Endodermal cell (in vitro differentiated cells): ENCODE data around the gene NRG2. TPM values are rescaled to one million over a fixed set of nuclear protein-coding genes. Genes with fewer than 3 reads are reported as not detected.

Source experiments
- DNase-seq: peaks from one replicate; pipeline ENCODE4 v3.0.0-alpha.2; 2017
- H3K27ac ChIP-seq: 2 replicates; pipeline ENCODE4 v1.5.1; 2013; ENCODE audit warnings: mild to moderate bottlenecking, low read depth, low read length, moderate library complexity
- H3K27me3 ChIP-seq: 2 replicates; pipeline ENCODE4 v1.6.1; 2013; ENCODE audit warnings: mild to moderate bottlenecking, low read length, moderate library complexity; ENCODE audit not compliant: insufficient read depth, control insufficient read depth, poor library complexity, severe bottlenecking
- H3K36me3 ChIP-seq: 2 replicates; pipeline ENCODE4 v1.7.0; 2013; ENCODE audit warnings: mild to moderate bottlenecking, low read length, moderate library complexity; ENCODE audit not compliant: control insufficient read depth, insufficient read depth
- H3K4me1 ChIP-seq: one replicate; pipeline ENCODE4 v1.7.0; 2013; ENCODE audit warnings: low read length; ENCODE audit not compliant: control insufficient read depth, insufficient read depth
- H3K4me3 ChIP-seq: 2 replicates; pipeline ENCODE4 v1.5.1; 2013; ENCODE audit warnings: mild to moderate bottlenecking, low read length, moderate library complexity
- H3K9ac ChIP-seq: 2 replicates; pipeline ENCODE4 v1.6.1; 2013; ENCODE audit warnings: mild to moderate bottlenecking, low read length, moderate library complexity; ENCODE audit not compliant: poor library complexity, severe bottlenecking; ENCODE audit errors: extremely low read depth
- H3K9me3 ChIP-seq: 2 replicates; pipeline ENCODE4 v1.6.1; 2013; ENCODE audit warnings: mild to moderate bottlenecking, low read length, moderate library complexity; ENCODE audit not compliant: control insufficient read depth
- H3K27ac Mint-ChIP-seq: 2 replicates; pipeline ENCODE4 v1.8.0; 2020; ENCODE audit warnings: mixed read lengths
- H3K27me3 Mint-ChIP-seq: 2 replicates; pipeline ENCODE4 v1.8.0; 2021; ENCODE audit warnings: mild to moderate bottlenecking, mixed read lengths; ENCODE audit not compliant: insufficient read depth
- H3K36me3 Mint-ChIP-seq: 2 replicates; pipeline ENCODE4 v1.8.0; 2020; ENCODE audit warnings: low read depth, mixed read lengths
- H3K4me1 Mint-ChIP-seq: 2 replicates; pipeline ENCODE4 v1.8.0; 2020; ENCODE audit warnings: mixed read lengths
- H3K4me3 Mint-ChIP-seq: 2 replicates; pipeline ENCODE4 v1.8.0; 2020; ENCODE audit warnings: mild to moderate bottlenecking, moderate library complexity, mixed read lengths
- H3K9me3 Mint-ChIP-seq: 2 replicates; pipeline ENCODE4 v1.8.0; 2020; ENCODE audit warnings: mild to moderate bottlenecking, mixed read lengths
- WGBS, 2 experiments: methylation state at CpG; one replicate each; pipeline versions ENCODE4 v1.1.5 to v1.1.7; 2013; ENCODE audit warnings: missing lambda C conversion rate in 2 of 2, mixed read lengths in 1 of 2; ENCODE audit not compliant: insufficient coverage in 1 of 2, insufficient read length in 1 of 2; 5-methylcytosine and 5-hydroxymethylcytosine counted together
- total RNA-seq, 2 donors: library from RNA; stranded (reverse); fragmentation: NEBNext Ultra II Directional in 1 of 2; extraction: Animal tissue kit (Norgen Biotek cat#: 25700) in 1 of 2; gene quantifications; 2 replicates in 1 of 2; 3 replicates in 1 of 2; pipeline ENCODE4 v1.2.1, GENCODE V29; 2021
- TF ChIP-seq, protein P1 (sequence below): fragments of 200-600 bp; sonication (generic); conservative IDR thresholded peaks from 2 replicates; pipeline ENCODE4 v1.5.0; 2021; ENCODE audit warnings: antibody characterized with exemption, mild to moderate bottlenecking

NRG2 gene
- total RNA-seq, 2 donors from 2014 or later, result 10.8 to 12.5 TPM

DNA sequence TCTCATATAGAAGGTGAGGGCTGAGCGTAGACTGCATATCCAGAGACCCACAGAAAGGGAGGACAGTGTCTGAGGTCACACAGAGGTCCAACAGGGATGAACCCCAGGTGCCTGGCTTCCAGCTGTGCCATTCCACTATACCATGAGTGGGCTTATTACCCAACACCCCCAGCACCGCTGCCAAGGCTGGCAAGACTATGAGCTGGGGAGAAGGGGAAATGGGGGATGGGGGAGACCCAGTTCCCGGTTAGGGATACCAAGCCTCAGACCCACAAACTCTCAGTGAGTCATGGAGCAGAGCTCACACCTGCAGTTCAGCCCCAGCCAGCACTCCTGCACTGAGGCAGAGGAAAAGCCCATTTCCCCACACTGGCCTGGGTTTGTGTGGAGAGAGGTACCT is 141.1 kb downstream of the NRG2 start:
- H3K27me3 ChIP-seq, result peaks cover 96% of the 10 kb centered on the region
- TF ChIP-seq, protein P1, sequence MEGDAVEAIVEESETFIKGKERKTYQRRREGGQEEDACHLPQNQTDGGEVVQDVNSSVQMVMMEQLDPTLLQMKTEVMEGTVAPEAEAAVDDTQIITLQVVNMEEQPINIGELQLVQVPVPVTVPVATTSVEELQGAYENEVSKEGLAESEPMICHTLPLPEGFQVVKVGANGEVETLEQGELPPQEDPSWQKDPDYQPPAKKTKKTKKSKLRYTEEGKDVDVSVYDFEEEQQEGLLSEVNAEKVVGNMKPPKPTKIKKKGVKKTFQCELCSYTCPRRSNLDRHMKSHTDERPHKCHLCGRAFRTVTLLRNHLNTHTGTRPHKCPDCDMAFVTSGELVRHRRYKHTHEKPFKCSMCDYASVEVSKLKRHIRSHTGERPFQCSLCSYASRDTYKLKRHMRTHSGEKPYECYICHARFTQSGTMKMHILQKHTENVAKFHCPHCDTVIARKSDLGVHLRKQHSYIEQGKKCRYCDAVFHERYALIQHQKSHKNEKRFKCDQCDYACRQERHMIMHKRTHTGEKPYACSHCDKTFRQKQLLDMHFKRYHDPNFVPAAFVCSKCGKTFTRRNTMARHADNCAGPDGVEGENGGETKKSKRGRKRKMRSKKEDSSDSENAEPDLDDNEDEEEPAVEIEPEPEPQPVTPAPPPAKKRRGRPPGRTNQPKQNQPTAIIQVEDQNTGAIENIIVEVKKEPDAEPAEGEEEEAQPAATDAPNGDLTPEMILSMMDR, result no peak

DNA sequence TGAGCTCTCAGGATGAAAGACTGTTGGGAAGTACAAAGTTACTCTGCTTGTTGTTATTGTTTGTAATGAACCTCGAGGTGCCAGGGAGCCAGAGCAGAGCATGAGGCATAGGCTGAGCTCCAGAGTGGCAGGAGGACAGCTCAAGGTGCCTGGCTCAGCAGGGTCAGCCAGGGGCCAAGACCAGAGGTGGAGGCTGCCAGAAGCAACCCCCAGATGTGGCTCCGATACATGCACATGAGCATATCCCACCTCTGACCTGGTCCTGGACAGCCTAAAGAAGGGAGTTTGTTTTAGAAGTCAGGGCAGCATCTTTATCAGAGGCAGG is 141.9 kb downstream of the NRG2 start:
- no peaks in the 10 kb centered on the region for H3K36me3 Mint-ChIP-seq
- DNase-seq, result peak; percentile 18
- peaks cover 78% of the 10 kb centered on the region for H3K27me3 Mint-ChIP-seq
- no peak overlapping the region for H3K4me3 ChIP-seq
- H3K27ac Mint-ChIP-seq, result no peak overlapping the region
- no peak overlapping the region for H3K9ac ChIP-seq
- H3K4me1 Mint-ChIP-seq, result peaks cover 29% of the 10 kb centered on the region
- no peak overlapping the region for H3K4me3 Mint-ChIP-seq
- H3K27ac ChIP-seq, result no peak overlapping the region
- peaks cover 27% of the 10 kb centered on the region for H3K4me1 ChIP-seq
- H3K9me3 ChIP-seq, result no peaks in the 10 kb centered on the region
- no peaks in the 10 kb centered on the region for H3K9me3 Mint-ChIP-seq
- WGBS, 2 experiments, result 89 to 90% methylated on average over 2 of the region's 2 CpGs
- TF ChIP-seq, protein P1, result no peak
- H3K27me3 ChIP-seq, result peaks cover 96% of the 10 kb centered on the region
- H3K36me3 ChIP-seq, result no peaks in the 10 kb centered on the region

More for the DNA sequence above, 141.1 kb downstream of the NRG2 start:
- DNase-seq, result peak; percentile 61
- Mint-ChIP-seq H3K4me3 (no peak overlapping the region), H3K27me3 (peaks cover 70% of the 10 kb centered on the region), H3K36me3 (no peaks in the 10 kb centered on the region), H3K27ac (no peak overlapping the region), H3K4me1 (peaks cover 24% of the 10 kb centered on the region), H3K9me3 (no peaks in the 10 kb centered on the region)
- H3K9ac ChIP-seq, result no peak overlapping the region
- H3K27ac ChIP-seq, result no peak overlapping the region
- no peaks in the 10 kb centered on the region for H3K36me3 ChIP-seq
- 45% methylated on average over 3 of the region's 3 CpGs; no CpG with 5 or more reads in 1 of the 2 experiments for WGBS, 2 experiments
- H3K9me3 ChIP-seq, result no peaks in the 10 kb centered on the region
- H3K4me3 ChIP-seq, result no peak overlapping the region
- peaks cover 24% of the 10 kb centered on the region for H3K4me1 ChIP-seq

DNA sequence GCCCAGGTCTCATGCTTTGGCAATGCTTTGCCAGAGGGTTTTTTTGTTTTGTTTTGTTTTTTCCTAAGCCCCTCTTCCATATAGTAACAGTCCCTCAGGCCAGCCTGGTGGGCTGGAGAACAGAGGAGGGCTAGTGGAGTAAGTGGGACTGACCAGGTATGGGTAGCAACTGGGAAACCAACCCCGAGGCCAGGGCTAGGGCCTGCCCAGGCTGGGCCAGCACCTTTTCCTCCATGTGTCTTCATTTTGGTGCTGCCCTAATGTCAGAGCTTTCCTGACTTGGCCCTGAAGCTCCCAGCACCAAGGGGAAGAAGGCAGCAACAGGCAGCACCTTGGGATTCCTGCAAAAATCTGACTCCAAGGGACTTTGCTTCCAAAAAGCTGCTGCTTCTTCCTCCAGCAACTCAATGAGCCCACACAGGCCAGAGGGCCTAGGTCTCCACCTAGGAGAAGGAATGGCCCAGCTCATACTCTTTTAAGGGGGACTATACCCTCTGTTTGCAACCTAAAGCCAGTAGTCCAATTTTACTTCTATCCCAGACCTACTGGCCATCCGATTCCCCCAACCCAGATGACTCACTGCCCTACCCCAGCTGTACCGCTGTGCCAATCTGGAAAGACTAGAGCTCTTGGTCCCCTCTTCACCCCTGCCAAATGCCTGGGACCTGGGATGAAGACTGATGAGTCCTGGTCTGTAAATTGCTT is 142.4 kb downstream of the NRG2 start:
- H3K9ac ChIP-seq, result no peak overlapping the region
- Mint-ChIP-seq H3K4me3 (no peak overlapping the region), H3K36me3 (no peaks in the 10 kb centered on the region), H3K27ac (no peak overlapping the region), H3K4me1 (peaks cover 29% of the 10 kb centered on the region), H3K27me3 (peaks cover 83% of the 10 kb centered on the region), H3K9me3 (no peaks in the 10 kb centered on the region)
- H3K36me3 ChIP-seq, result no peaks in the 10 kb centered on the region
- H3K27me3 ChIP-seq, result peaks cover 96% of the 10 kb centered on the region
- H3K27ac ChIP-seq, result no peak overlapping the region
- TF ChIP-seq, protein P1, result no peak
- WGBS, 2 experiments, result 90 to 100% methylated on average over 2 to 3 of the region's 3 CpGs
- H3K4me1 ChIP-seq, result peaks cover 27% of the 10 kb centered on the region
- DNase-seq, result peak; percentile 24
- H3K4me3 ChIP-seq, result no peak overlapping the region
- no peaks in the 10 kb centered on the region for H3K9me3 ChIP-seq
